Osteoblast (primary cell): ENCODE results near the gene PPIE. TPM values are rescaled to one million over a fixed set of nuclear protein-coding genes. Genes with fewer than 3 reads are reported as not detected.

Source experiments
- DNase-seq: peaks from one replicate; pipeline ENCODE4 v3.0.0; 2011; ENCODE audit warnings: low spot score, mixed read lengths; ENCODE audit not compliant: insufficient read length; ENCODE audit errors: missing footprints
- H2AFZ ChIP-seq: 2 replicates; pipeline ENCODE4 v1.6.0; 2011; ENCODE audit warnings: mild to moderate bottlenecking, low read length
- H3K27ac ChIP-seq: 2 replicates; pipeline ENCODE4 v1.5.1; 2011; ENCODE audit warnings: mild to moderate bottlenecking, low read depth, low read length, moderate library complexity
- H3K27me3 ChIP-seq: 2 replicates; pipeline ENCODE4 v1.6.0; 2012; ENCODE audit warnings: mild to moderate bottlenecking, control low read depth, inconsistent platforms, low read length, moderate library complexity; ENCODE audit not compliant: insufficient read depth
- H3K36me3 ChIP-seq: 2 replicates; pipeline ENCODE4 v1.5.1; 2011; ENCODE audit warnings: mild to moderate bottlenecking, low read length, control low read depth, moderate library complexity; ENCODE audit not compliant: insufficient read depth
- H3K4me1 ChIP-seq: 2 replicates; pipeline ENCODE4 v1.5.1; 2011; ENCODE audit warnings: mild to moderate bottlenecking, low read length, control low read depth, moderate library complexity; ENCODE audit not compliant: insufficient read depth
- H3K4me2 ChIP-seq: 2 replicates; pipeline ENCODE4 v1.6.0; 2011; ENCODE audit warnings: mild to moderate bottlenecking, low read length; ENCODE audit not compliant: insufficient read depth
- H3K4me3 ChIP-seq: fragments of 200-600 bp; sonication (generic); 3 replicates; pipeline ENCODE4 v1.5.1; 2012; ENCODE audit warnings: mild to moderate bottlenecking, low read length, inconsistent platforms; ENCODE audit not compliant: insufficient read depth
- H3K79me2 ChIP-seq: 2 replicates; pipeline ENCODE4 v1.6.0; 2012; ENCODE audit warnings: mild to moderate bottlenecking, low read length, control low read depth, inconsistent platforms; ENCODE audit not compliant: insufficient read depth
- H3K9me3 ChIP-seq: 2 replicates; pipeline ENCODE4 v1.5.1; 2011; ENCODE audit warnings: low read depth, low read length, control low read depth
- H4K20me1 ChIP-seq: 2 replicates; pipeline ENCODE4 v1.6.0; 2012; ENCODE audit warnings: mild to moderate bottlenecking, low read length, control low read depth; ENCODE audit not compliant: insufficient read depth
- CTCF ChIP-seq: IDR thresholded peaks from 2 replicates; pipeline ENCODE4 v1.5.1; 2011; ENCODE audit warnings: mild to moderate bottlenecking, low read depth, low read length, moderate library complexity; ENCODE audit errors: extremely low read depth
- total RNA-seq: library from RNA; depleted of rRNA; stranded (reverse); fragments of >200 nt; gene quantifications from 2 replicates; pipeline ENCODE4 v1.2.3, GENCODE V29; 2012

Gene PPIE
- total RNA-seq, result 25.3 and 26.4 TPM in 2 replicates

GRCh38 chr1:39738622-39739366, at the start of gene PPIE:
Gene PPIE, plus strand, starts transcription at chr1:39738882. Its CDS starts 19 bp downstream, at chr1:39738901.
- Histone ChIP-seq H3K4me1 (peaks cover 24% of the 10 kb centered on the region), H2AFZ (peak within 1 kb of the TSS; percentile 98), H3K27me3 (peaks cover 8% of the 10 kb centered on the region), H4K20me1 (no peaks in the 10 kb centered on the region), H3K27ac (peak within 1 kb of the TSS; percentile 82), H3K4me2 (peak within 1 kb of the TSS; percentile 93), H3K36me3 (peaks cover 27% of the 10 kb centered on the region), H3K9me3 (no peaks in the 10 kb centered on the region), H3K4me3 (peak within 1 kb of the TSS; percentile 86), H3K79me2 (peaks cover 22% of the 10 kb centered on the region)
- no peak for TF ChIP-seq CTCF
- peak; percentile 88 for DNase-seq

GRCh38 chr1:39689214-39689613, 49.5 kb upstream of the PPIE start:
- Histone ChIP-seq H3K36me3 (no peaks in the 10 kb centered on the region), H3K4me1 (peaks cover 6% of the 10 kb centered on the region), H4K20me1 (no peaks in the 10 kb centered on the region), H2AFZ (no peak overlapping the region), H3K4me2 (no peak overlapping the region), H3K27me3 (peaks cover 84% of the 10 kb centered on the region), H3K79me2 (no peaks in the 10 kb centered on the region), H3K9me3 (no peaks in the 10 kb centered on the region), H3K4me3 (no peak overlapping the region), H3K27ac (no peak overlapping the region)
- TF ChIP-seq CTCF, result no peak
- no peak for DNase-seq

- peaks cover 82% of the 10 kb centered on the region for H3K27me3 ChIP-seq
Observed at GRCh38 chr1:39689635-39690034, 49.0 kb upstream of the PPIE start.

More at GRCh38 chr1:39689635-39690034, 49.0 kb upstream of the PPIE start:
- H3K4me2 ChIP-seq, result no peak overlapping the region
- TF ChIP-seq CTCF, result no peak
- no peaks in the 10 kb centered on the region for H3K9me3 ChIP-seq
- DNase-seq, result no peak
- H4K20me1 ChIP-seq, result no peaks in the 10 kb centered on the region
- no peaks in the 10 kb centered on the region for H3K79me2 ChIP-seq
- H3K4me1 ChIP-seq, result peaks cover 6% of the 10 kb centered on the region
- no peak overlapping the region for H3K4me3 ChIP-seq
- no peak overlapping the region for H2AFZ ChIP-seq
- no peak overlapping the region for H3K27ac ChIP-seq
- no peaks in the 10 kb centered on the region for H3K36me3 ChIP-seq
